Activated CD4-positive, alpha-beta T cell treated with anti-CD3 and anti-CD28 coated beads, Interleukin-2, amount 50 U/mL, for 24 hours (primary cell): ENCODE data around the gene RGS6.

ENCODE experiments used
- DNase-seq, 2 donors: peaks; one replicate each; pipeline ENCODE4 v3.0.0-alpha.2; 2020; ENCODE audit warnings: low read depth in 1 of 2, low spot score in 1 of 2

Gene RGS6

GRCh38 chr14:72154645-72155378 lies 222.6 kb downstream of the RGS6 start:
- DNase-seq = no peak

DNA sequence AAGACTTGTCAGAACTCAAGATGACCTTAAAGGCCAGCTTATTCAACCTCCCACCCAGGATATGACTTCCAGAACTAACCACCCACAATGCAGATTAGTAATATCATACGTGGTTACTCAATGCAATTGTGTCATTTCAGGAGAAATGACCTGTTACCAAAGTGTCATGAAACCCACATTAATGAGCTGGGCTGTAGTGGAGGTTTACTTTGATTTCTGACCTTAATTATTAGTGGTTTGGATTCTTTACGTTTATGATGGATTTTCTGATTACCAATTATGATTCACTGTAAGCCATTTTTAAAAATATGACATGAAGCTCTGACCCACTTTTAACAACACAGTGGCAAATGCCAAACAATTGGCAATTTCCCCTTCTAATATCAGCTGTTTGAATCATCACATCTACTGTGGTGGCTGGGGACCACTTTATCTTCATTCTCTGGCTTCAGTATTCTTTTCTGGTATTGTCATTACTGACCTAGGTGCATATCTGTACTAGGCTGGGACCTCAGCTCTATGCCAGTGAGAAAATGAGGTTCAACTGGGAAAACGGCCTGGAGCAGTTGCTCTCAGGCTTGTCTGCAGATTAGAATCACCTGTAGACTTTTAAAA lies 223.3 kb downstream of the RGS6 start:
- no peak for DNase-seq

DNA sequence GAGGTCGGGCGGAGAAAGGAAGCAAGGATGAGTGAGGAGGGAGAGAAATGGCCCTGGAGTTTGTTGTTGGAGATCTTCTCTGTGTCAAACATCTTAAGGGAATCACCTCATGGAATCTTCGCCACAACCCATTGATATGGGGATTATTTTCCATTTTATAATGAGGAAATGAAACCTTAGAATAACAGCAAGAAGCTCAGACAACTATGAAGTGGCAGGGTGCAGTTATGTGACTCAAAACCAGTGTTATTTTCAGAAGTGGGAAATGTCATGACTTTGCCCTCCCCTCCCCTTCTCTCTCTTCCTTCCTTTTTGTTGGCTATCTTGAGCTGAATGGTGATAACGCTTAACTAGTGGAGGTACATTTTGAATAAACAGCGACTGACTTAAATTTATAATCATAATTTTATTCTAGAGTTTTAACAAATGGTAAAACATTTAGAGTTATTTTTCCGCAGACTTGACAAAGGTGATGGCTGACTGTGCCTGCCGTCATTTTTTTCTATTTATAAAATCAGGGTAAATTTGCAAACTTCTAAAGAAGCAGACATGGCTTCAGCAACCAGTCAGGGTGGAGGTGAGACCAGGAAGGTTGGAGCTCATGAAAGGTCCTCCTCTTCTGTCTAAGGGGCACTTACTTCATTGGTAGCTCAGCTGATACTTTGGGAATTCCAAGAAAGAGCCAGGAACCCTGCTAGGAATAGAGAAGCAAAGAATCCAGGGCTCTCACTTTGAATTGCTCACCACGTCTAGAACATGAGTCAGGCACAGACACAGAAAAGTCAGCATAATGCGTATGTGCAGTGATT lies 232.4 kb downstream of the RGS6 start:
- DNase-seq = no peak

DNA sequence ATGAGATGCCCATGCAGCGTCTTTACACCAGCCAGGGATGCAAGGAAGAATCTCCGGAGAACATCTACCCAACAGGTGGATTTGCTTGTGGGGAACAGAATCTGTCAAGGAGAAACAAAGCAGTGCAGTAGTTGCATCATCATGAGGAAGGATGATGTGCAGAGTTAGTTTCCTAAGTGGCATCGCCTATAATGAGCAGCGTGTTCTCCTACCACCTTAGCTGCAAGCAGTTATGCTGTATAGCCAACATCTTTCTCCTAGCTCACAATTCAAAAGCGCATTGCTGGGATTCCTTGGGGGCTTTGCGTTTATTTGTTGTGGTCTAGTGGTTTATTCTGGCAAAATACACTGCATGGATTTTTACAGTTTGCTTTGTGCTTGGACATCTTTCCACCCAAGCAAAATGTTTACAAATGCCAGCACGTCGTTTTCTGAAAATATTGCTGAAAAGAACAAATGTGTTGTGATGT lies 233.0 kb downstream of the RGS6 start:
- DNase-seq = no peak

GRCh38 chr14:72169521-72169920 lies 237.3 kb downstream of the RGS6 start:
- no peak for DNase-seq

- no peak for DNase-seq
These were observed 239.8 kb downstream of the RGS6 start for GRCh38 chr14:72172049-72172448.

GRCh38 chr14:72172597-72172996 lies 240.4 kb downstream of the RGS6 start:
- DNase-seq = no peak

GRCh38 chr14:72173038-72173720 lies 240.9 kb downstream of the RGS6 start:
- no peak for DNase-seq

DNA sequence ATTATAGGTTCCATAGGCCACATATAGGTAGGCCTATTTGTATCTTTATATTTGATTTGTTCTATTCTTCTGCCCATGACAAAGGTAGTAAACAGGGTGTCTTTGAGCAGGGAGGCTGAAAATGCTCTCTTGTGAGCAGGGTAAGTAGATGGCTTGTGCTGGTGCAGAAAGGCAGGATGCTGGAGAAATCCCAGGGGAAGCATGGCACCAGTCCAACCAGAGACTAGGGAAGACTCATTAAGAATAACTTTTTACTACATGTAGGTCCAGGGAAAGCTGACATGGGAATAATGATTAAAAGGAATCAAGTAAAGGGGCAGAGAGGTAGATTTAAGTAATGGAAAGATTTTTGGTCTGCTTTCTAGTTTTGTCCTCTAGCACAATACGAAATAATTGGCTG lies 245.0 kb downstream of the RGS6 start:
- DNase-seq = no peak

DNA sequence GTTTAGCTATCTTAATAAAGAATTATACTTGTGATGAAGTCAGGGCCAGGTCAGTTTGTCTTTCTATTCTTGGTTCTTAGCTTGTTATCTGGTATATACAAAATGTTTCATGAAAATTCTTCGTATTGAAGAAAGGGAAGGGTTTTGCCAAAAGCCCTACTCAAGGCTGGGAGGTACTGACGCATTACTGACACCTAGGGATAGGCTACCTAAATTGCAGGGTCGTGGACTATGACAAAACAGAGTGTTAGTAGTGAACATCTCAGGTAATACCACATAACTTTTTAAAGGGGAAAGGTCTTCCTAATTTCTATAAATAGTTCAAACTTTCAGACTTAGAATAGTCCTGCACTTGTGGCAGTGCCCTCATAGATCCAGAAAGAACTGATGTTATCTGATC lies 246.3 kb downstream of the RGS6 start:
- no peak for DNase-seq

DNA sequence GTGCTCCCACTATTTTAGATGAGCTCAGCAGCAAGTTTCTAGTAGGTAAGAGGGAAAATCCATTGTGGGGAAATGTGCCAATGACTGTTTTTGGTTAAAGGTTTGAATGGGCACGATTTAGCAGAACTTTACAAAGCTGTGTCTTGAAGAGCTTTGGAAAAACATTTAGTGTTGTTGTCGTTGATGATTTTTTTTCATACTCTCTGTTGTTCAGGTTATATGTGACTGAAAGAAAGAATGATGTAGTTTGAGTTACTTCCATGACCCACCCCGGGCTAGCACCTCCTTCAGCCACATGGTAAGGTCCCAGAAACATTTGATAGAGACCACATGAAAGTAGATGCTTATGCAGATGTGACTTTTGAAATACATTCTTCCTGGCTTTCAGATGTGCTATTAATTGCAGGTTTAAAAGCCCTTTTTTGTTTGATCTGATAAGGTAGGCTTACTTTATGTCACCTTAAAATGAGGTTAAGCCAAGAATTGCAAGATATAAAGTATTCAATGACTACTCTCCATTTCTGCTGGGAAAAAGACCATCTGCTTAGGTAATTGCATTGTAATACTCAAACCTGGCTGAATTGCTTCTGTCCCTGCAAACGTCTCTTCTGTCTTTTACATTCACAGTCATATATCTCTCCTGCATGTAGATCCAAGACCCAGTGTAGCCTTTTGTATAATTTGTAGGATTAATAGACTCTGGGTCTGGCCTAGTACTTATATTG lies 250.6 kb downstream of the RGS6 start:
- DNase-seq = no peak

- no peak for DNase-seq
These were observed 251.4 kb downstream of the RGS6 start for GRCh38 chr14:72183631-72184030.

DNA sequence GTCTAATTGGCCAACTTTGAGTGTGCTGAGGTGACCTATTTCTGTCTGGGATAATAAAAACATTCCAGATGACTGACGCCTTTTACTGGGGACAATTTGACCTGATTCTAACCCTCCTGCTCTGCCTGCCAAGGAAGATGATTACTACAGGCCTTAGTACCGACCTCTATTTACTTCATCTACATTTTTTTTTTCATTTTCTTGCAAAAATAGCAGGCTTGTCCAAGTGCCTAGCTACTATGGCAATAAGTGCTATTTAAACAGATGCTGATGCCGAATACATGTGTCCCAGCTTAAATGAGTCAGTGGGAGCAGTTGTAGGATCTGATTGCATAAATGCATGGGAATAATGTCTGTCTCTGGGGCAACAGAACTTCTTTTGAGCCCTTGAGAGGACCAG lies 254.3 kb downstream of the RGS6 start:
- no peak for DNase-seq

GRCh38 chr14:72196237-72197015 lies 264.2 kb downstream of the RGS6 start:
- DNase-seq = no peak

DNA sequence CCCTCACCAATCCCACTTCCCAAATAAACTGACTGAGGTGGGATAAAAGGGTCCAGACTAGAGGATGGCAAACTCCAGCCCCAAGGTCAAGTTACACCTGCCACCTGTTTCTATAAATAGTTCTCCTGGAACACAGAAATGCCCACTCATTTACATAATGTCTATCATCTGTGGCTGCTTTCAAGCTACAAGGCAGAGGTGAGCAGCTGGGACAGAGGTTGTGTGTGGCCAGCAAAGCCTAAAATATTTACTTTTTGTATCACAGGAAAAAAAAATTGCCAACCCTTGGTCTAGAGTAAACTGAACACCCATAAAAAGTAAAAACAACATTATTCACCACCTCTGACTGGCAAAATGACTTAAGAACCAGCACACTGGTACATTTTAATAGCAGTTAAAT lies 269.4 kb downstream of the RGS6 start:
- DNase-seq = no peak

DNA sequence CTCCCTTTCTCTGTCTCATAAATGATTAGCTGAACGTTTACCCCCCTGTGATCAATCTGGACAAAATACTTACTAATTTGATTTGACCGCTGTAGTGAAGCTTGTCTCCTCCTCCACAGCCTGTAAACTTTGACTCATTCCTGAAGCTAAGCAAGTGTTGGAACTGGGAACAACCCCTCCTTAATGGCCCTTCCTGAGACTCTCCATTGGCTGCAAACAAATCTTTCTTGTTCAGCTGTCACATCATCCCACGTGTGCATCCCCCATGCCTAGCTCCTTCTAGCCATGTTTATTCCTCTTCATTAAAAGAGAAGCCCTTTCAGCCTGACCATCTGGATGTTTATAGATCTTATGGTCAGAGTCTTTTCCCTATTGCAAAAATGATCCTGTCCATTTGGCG lies 281.2 kb downstream of the RGS6 start:
- no peak for DNase-seq

DNA sequence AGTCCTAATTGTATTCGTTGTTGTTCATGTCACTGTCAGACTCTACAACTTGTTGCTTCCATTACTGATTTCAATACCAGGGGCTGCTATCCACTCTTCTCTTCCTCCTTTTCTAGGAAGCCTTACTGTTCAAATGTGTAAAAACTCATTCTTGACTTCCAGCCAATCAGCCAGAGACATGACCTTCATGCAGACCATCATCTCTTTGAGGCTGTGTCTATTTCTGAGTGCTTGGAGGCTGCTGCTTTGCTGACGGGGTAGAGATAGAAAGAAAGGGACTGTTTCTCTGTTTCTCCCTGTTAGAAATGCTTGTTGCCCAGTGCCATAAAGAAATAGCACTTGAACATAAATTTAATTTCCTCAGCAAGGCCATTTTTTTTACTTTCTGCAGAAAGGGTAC lies 282.9 kb downstream of the RGS6 start:
- DNase-seq = no peak

DNA sequence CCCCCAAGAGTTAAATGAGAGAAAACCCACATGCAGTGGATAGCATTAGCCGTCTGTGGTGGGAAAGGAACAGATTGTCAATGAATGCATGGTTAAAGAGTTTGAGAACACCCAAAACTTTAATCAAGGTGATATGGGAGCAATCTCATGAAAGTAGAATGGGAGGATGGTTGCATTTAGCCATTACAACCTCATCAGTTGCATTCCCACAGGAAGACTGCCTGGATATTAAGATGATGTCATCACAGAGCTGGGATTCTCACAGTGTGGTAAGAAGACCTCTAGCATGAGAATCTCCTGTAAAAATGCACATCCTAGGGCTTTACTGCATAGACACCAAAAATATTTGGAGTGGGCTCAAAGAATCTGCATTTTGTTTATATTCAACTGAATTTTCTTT lies 284.9 kb downstream of the RGS6 start:
- DNase-seq = no peak

DNA sequence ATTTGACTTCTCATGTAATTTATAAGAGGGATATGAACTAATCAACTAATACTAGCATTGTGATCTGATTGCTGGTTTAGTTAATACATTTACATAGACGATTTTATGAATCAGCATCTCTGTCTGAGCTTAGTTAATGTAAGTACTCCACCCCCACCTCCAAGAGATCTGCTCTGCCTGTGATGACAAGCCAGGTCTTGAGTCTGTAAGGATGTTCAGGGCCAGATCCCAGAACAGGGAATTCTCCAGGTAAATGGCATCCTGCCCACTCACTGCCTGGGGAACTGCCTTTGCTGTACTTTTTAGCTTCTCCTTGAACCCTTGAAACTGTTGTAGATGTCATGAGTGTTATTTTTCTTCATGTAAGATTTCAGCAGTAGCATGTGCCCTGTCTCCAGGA lies 289.8 kb downstream of the RGS6 start:
- DNase-seq = no peak

DNA sequence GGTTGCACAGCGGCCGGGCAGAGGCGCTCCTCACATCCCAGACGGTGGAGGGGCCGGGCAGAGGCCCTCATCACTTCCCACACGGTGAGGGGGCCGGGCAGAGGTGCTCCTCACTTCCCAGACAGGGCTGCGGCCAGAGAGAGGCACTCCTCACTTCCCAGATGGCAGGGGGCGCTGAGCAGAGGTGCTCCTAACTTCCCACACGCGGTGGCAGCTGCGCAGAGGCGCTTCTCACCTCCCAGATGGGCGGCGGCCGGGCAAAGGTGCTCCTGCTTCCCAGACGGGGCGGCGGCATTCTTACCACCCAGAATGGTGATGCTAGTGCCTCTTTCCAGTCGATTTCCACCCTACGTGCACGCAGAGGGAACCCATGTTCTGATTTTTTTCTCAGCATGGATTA lies 304.4 kb downstream of the RGS6 start:
- no peak for DNase-seq
